ENCODE measurements around the gene TMEM72.

The TMEM72 gene

DNA sequence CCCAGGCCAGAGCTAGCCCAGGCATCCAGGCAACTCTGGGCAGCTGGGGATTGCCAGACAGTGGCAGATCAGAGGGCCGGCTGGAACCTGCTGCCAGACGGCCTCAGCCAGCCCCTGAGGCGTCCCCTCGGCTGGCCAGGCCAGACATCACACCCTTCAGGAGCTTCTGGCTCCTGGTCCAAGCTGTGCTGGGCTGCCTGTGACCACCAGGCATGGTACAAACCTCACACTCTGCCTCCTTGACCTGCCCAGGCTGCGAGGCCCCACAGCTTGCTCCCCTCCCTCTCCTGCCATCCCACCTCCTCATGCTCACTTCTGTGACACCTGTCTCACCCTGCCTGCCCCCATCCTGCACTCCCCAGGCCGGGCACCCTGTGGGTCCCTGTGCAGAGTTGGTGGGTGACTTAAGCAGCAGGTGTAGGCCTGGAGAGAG lies 61.8 kb downstream of the TMEM72 start:
- no peak for DNase-seq
- in situ Hi-C loops (cut with MboI; ENCODE audit: low pct_unique_long_range_greater_than_20kb, low sequenced_read_pairs): no loop called here

DNA sequence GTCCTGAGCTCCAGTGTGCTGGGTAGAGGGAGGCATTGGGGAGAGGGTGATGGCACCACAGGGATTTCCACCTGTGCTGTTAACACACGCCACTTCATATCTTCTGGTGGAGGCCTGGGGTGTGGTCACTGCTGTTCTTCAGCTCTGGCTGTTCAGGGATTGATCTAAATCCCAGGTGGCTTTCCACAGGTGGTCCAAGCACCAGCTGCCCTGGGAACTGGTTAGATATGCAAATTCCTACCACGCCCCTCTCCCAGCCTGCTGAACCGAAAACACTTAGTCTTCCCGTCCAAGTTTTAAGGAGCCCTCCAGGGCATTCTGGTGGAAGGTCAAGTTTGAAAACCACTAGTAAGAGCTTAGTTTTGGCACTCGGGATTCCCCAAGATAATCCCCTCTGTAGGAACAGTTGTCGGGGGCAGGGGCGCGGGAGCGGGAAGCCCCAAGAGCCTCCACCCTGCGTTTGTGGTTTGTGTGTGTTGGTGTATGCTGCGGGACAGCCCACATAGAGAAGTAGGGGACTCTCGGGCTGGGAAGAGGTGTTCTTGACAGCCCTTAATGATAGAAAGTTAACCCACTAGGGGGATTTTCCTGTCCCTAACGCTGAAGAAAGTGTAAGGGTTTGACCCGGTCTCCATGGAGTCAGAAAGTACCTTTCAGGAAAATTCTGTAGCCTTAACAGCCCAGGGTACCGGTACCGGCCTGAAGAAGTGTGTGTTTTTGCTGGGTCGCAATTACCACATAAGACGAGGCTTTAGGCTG lies 62.4 kb downstream of the TMEM72 start:
- in situ Hi-C loops (cut with MboI; ENCODE audit: low pct_unique_long_range_greater_than_20kb, low sequenced_read_pairs): no loop called here
- no peak for DNase-seq

- DNase-seq: no peak
- in situ Hi-C loops (cut with MboI; ENCODE audit: low pct_unique_long_range_greater_than_20kb, low sequenced_read_pairs): no loop called here
These were observed 63.0 kb downstream of the TMEM72 start for GRCh38 chr10:44974082-44974627.

- in situ Hi-C loops (cut with MboI; ENCODE audit: low pct_unique_long_range_greater_than_20kb, low sequenced_read_pairs): no loop called here
- DNase-seq: peak; percentile 74
These were observed 63.7 kb downstream of the TMEM72 start for GRCh38 chr10:44974628-44975430.

DNA sequence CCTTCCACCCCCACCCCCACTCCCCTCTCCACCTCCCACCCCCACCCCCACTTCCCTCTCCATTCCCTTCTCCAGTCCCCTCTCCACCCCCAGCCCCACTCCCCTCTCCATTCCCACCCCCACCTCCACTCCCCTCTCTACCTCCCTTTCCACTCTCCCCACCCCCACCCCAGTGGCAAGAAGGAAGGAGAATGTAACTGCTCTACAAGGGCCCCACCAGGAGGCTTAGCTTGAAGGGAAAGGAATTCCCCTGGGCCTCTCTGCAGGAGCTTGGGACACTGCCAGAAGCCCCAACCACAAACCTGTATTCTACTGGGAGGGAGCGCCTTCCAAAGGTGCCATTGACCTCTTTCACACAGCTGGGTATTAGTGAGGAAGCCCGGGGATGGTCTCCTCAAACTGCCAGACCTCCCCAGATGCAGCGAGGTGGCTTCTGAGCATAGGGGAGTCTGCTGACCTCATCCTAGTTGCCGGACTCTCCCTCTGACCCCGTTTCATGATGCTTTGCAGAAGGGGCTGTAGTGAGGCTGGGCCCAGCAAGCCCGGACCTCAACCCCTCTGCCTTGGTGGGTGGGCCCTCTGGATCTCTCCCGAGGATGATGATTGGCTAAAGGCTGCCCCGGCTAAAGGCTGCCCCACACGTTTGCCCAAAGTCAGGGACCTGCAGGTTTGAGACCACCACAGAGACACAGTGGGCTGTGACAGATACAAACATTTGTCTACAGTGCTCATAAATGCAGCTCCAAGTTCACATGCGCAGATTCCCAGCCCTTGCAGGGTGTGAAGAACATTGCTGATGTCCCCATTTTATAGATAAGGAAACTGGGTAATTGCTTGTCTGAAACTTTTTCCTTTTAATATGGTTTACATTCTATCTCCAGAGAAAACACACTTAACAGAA lies 64.5 kb downstream of the TMEM72 start:
- DNase-seq: peak; percentile 53
- in situ Hi-C loops (cut with MboI; ENCODE audit: low pct_unique_long_range_greater_than_20kb, low sequenced_read_pairs): no loop called here

GRCh38 chr10:44976352-44977198 lies 65.4 kb downstream of the TMEM72 start:
- in situ Hi-C loops (cut with MboI; ENCODE audit: low pct_unique_long_range_greater_than_20kb, low sequenced_read_pairs): no loop called here

GRCh38 chr10:44977287-44978212 lies 66.4 kb downstream of the TMEM72 start:
- in situ Hi-C loops (cut with MboI; ENCODE audit: low pct_unique_long_range_greater_than_20kb, low sequenced_read_pairs): no loop called here
- DNase-seq: no peak

More at GRCh38 chr10:44976352-44977198, 65.4 kb downstream of the TMEM72 start:
- no peak for DNase-seq

- no peak for DNase-seq
- in situ Hi-C loops (cut with MboI; ENCODE audit: low pct_unique_long_range_greater_than_20kb, low sequenced_read_pairs): no loop called here
These were observed 67.1 kb downstream of the TMEM72 start for GRCh38 chr10:44978213-44978569.

DNA sequence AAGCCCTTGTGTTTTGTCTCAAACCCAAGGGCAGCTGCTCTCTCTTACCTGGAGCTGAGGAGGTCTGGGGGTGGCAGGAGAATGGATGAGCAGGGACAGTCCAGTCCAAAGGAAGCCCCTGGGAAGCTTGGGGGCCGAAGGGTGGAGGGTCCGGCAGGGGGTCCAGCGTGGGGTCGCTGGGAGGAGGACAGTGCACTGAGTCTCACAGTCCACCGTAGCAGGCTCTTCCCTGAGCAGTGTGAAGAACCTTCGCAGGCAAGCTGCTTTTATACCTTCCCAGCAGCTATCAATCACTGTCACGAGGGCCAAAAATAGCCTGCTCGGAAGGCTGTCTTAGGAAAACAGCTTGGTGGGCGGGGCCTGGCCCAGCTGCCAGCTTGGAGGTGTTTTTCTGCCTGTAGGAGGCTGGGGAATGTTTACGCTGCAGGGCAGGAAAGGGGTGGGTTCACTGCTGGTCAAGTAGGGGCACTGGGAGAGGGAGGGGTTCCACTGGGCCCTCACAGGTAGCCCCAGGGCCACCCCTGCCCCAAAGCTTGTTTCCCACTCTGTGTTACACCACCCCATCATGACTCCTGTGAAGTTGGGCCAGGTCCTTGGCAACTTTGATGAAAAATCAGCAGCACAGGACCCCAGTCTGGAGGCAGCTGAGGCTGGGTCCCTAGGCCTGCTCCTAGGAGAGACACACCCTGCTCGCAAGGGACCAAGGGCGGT lies 67.6 kb downstream of the TMEM72 start, which contains the start of gene DEPP1:
DEPP1 (minus strand) TSS at position 240 of the 711 bp plus-strand sequence. CDS start 779 bp downstream, outside the sequence.
- peak; percentile 92 for DNase-seq
- in situ Hi-C loops (cut with MboI; ENCODE audit: low pct_unique_long_range_greater_than_20kb, low sequenced_read_pairs): no loop called here

DNA sequence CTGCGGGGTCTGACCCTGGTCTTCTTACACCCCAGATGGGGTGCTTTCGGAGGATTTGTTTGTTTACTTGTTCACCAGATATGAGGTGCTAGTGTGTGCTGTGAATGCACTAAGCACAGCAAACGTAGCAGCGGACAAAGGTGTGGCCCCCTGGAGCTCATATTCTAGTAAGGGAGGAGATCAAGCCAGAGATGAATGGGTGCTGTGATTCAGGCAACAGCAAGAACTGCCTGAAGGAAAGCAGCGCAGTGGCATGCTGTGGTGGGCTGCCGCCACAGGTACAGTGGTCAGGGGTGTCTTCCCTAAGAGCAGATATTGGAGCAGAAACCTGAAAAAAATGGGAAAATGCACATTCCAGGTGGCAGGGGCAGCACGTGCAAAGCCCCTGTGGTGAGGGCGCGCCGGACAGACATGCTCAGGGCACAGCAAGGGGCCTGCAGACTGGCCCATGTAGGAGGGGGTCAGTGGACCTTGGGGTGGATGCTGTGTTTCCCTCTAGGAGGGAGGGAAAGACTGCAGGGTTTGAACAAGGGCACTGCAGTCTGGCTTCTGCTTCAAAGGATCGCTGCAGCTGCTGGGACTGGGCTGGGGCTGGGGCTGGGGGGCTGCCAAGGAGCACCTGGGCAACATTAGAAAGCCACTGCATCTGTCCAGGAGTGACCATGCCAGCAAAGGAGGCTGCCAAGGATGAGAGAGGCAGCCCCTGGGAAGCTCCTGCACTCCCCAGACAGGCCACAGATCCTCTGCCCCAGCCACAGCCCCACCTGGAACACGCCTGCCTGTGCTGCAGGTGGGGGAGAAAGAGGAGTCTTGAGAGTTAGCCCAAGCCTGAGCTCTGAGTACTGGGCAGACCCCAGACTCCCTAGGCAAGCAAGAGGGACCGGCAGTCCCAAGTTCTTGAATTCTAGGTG lies 68.4 kb downstream of the TMEM72 start:
- DNase-seq: no peak
- in situ Hi-C loops (cut with MboI; ENCODE audit: low pct_unique_long_range_greater_than_20kb, low sequenced_read_pairs): no loop called here

DNA sequence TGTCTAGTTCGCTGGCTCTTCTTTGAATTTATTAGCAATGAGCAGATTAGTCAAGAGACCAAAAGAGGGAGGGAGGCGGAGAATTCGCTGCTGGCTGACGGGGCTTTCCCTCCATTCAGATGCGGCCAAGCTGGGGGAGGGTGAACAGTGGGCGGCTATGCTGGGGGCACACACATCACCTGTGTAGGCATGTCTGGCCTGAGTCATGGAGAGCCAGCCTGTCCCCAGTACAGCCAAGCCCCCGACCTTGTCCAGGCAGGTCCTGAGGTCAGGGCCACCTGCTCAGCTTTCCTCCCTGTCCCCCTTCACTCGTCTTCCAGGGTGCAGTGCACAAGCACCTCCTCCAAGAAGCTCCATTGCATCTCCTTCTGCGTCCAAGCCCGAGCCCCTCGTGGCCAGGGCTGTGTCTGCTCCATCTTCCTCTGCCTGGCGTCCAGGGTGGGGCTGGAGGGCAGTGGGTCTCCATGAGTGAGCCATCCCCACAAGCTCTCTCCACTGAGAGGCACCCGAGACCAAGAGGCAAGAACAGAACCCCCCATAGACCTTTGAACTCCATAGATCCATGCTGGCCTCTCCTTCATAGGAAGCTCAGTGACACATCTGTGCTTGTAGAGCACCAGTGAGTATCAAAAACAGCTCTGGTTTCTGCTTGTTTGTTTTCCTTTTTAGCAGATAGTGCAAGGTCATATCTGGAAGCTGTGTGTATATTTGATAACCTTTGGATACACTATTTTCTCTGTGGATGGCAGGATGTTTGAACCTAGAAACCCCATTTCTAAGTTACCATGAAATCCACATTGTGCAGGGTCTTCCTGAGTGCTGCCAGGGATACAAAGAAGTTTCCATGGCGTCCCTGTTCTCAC lies 69.4 kb downstream of the TMEM72 start:
- in situ Hi-C loops (cut with MboI; ENCODE audit: low pct_unique_long_range_greater_than_20kb, low sequenced_read_pairs): no loop called here
- DNase-seq: no peak

- in situ Hi-C loops (cut with MboI; ENCODE audit: low pct_unique_long_range_greater_than_20kb, low sequenced_read_pairs): no loop called here
- DNase-seq: peak; percentile 32
These were observed 70.3 kb downstream of the TMEM72 start for GRCh38 chr10:44981172-44982113.

DNA sequence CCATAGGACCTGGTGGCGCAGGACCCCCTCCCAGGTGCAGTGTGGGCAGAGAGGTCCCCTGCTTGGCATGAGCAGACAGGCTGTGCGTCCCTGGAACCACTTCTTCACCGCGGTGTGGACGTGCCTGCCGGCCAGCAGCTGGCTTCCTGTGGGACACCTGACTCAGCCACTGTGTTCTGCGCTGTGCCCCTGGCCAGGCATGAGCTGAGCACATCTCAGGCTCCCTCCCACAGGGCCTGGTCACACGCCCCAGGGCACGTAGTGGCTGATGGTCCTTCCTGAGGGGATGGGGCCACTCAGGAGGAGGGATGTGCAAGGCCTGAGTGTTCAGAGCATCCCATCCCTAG lies 71.0 kb downstream of the TMEM72 start:
- no peak for DNase-seq
- in situ Hi-C loops (cut with MboI; ENCODE audit: low pct_unique_long_range_greater_than_20kb, low sequenced_read_pairs): no loop called here

GRCh38 chr10:44982496-44982895 lies 71.4 kb downstream of the TMEM72 start:
- in situ Hi-C loops (cut with MboI; ENCODE audit: low pct_unique_long_range_greater_than_20kb, low sequenced_read_pairs): no loop called here

More at GRCh38 chr10:44982496-44982895, 71.4 kb downstream of the TMEM72 start:
- DNase-seq: no peak

Data from KBM-7 (cell line).